ENCODE data around the gene PRKN.

DNA sequence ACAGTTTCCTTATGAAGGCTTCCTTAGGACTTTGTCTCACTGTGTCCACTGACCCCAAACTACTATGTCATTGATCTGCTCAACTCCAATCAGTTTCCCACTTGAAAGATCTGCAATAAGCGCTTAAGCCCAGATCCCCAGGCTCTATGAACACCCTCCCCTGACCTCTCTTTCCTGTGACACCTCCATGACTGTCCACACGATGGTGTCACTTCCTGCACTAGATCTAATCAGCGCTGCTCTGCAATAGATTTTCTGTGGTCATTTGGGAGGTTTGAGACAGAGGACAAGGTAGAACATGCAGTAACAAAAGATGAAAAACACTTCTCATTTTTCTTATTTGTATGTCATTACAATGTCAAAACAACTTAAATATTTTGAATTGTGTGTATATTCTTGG, 1149.1 kb downstream of the PRKN start:
- TF ChIP-seq, protein P1, sequence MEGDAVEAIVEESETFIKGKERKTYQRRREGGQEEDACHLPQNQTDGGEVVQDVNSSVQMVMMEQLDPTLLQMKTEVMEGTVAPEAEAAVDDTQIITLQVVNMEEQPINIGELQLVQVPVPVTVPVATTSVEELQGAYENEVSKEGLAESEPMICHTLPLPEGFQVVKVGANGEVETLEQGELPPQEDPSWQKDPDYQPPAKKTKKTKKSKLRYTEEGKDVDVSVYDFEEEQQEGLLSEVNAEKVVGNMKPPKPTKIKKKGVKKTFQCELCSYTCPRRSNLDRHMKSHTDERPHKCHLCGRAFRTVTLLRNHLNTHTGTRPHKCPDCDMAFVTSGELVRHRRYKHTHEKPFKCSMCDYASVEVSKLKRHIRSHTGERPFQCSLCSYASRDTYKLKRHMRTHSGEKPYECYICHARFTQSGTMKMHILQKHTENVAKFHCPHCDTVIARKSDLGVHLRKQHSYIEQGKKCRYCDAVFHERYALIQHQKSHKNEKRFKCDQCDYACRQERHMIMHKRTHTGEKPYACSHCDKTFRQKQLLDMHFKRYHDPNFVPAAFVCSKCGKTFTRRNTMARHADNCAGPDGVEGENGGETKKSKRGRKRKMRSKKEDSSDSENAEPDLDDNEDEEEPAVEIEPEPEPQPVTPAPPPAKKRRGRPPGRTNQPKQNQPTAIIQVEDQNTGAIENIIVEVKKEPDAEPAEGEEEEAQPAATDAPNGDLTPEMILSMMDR (conservative IDR thresholded peaks at IDR 0.05 in 1 of 2, IDR thresholded peaks at IDR 0.05 in 1 of 2; ENCODE audit: low read depth in 1 of 2, low read length in 2 of 2), result no peak
- TF ChIP-seq EZH2 (IDR thresholded peaks at IDR 0.05; ENCODE audit: low read length, missing control alignments), result no peak

Data from fibroblast of lung (primary cell).